Measurements from ENCODE around the gene SLCO4C1.

- TF ChIP-seq CTCF (IDR thresholded peaks at IDR 0.05), result no peak
- no peak for TF ChIP-seq POLR2A (IDR thresholded peaks at IDR 0.05)
Observed at GRCh38 chr5:102279711-102280110, 16.4 kb downstream of the SLCO4C1 start.

All from lower leg skin (tissue), 3 donors.